Mononuclear cell (primary cell): ENCODE results near the gene NDST3. TPM values are rescaled to one million over a fixed set of nuclear protein-coding genes. Genes with fewer than 3 reads are reported as not detected.

ENCODE experiments used
- H3K27me3 ChIP-seq: 2 replicates; pipeline ENCODE4 v1.6.0; 2011; ENCODE audit warnings: low read length, control low read depth; ENCODE audit not compliant: insufficient read depth
- H3K4me1 ChIP-seq: 2 replicates; pipeline ENCODE4 v1.5.1; 2011; ENCODE audit warnings: mild to moderate bottlenecking, low read length, control low read depth; ENCODE audit not compliant: insufficient read depth
- H3K4me3 ChIP-seq: 2 replicates; pipeline ENCODE4 v1.5.1; 2011; ENCODE audit warnings: mild to moderate bottlenecking, low read length, moderate library complexity
- H3K9me3 ChIP-seq: 2 replicates; pipeline ENCODE4 v1.5.1; 2011; ENCODE audit warnings: low read depth, mild to moderate bottlenecking, control low read depth, low read length
- total RNA-seq: library from RNA; depleted of rRNA; stranded (reverse); fragments of >200 nt; gene quantifications from one replicate; pipeline ENCODE4 v1.2.3, GENCODE V29; 2012

Gene NDST3
- total RNA-seq, 1 donor, result under 0.01 TPM

GRCh38 chr4:118037955-118038354 lies 3.7 kb downstream of the NDST3 start:
- Histone ChIP-seq H3K9me3 (no peaks in the 10 kb centered on the region), H3K4me3 (no peak overlapping the region), H3K27me3 (peaks cover 14% of the 10 kb centered on the region), H3K4me1 (peaks cover 10% of the 10 kb centered on the region)

GRCh38 chr4:118046323-118046722 lies 12.0 kb downstream of the NDST3 start:
- Histone ChIP-seq H3K4me1 (no peaks in the 10 kb centered on the region), H3K27me3 (no peaks in the 10 kb centered on the region), H3K9me3 (peaks cover 6% of the 10 kb centered on the region), H3K4me3 (no peak overlapping the region)

GRCh38 chr4:118047043-118047442 lies 12.8 kb downstream of the NDST3 start:
- Histone ChIP-seq H3K9me3 (peaks cover 6% of the 10 kb centered on the region), H3K4me1 (no peaks in the 10 kb centered on the region), H3K27me3 (no peaks in the 10 kb centered on the region), H3K4me3 (no peak overlapping the region)

- Histone ChIP-seq H3K4me3 (no peak overlapping the region), H3K4me1 (no peaks in the 10 kb centered on the region), H3K9me3 (no peaks in the 10 kb centered on the region), H3K27me3 (no peaks in the 10 kb centered on the region)
These were observed 24.7 kb downstream of the NDST3 start for GRCh38 chr4:118058955-118059354.

GRCh38 chr4:118059397-118059796 lies 25.1 kb downstream of the NDST3 start:
- Histone ChIP-seq H3K9me3 (no peaks in the 10 kb centered on the region), H3K4me1 (no peaks in the 10 kb centered on the region), H3K4me3 (no peak overlapping the region), H3K27me3 (no peaks in the 10 kb centered on the region)

GRCh38 chr4:118076958-118077766 lies 42.9 kb downstream of the NDST3 start:
- H3K4me3 ChIP-seq, result no peak overlapping the region
- H3K27me3 ChIP-seq, result no peaks in the 10 kb centered on the region
- peaks cover 4% of the 10 kb centered on the region for H3K9me3 ChIP-seq
- no peaks in the 10 kb centered on the region for H3K4me1 ChIP-seq

GRCh38 chr4:118077767-118078105 lies 43.5 kb downstream of the NDST3 start:
- Histone ChIP-seq H3K27me3 (no peaks in the 10 kb centered on the region), H3K4me3 (no peak overlapping the region), H3K4me1 (no peaks in the 10 kb centered on the region), H3K9me3 (peaks cover 4% of the 10 kb centered on the region)

- Histone ChIP-seq H3K27me3 (no peaks in the 10 kb centered on the region), H3K4me1 (no peaks in the 10 kb centered on the region), H3K9me3 (no peaks in the 10 kb centered on the region), H3K4me3 (no peak overlapping the region)
These were observed 47.1 kb downstream of the NDST3 start for GRCh38 chr4:118081434-118081833.

GRCh38 chr4:118082182-118082581 lies 47.9 kb downstream of the NDST3 start:
- Histone ChIP-seq H3K9me3 (no peaks in the 10 kb centered on the region), H3K27me3 (no peaks in the 10 kb centered on the region), H3K4me3 (no peak overlapping the region), H3K4me1 (no peaks in the 10 kb centered on the region)

- Histone ChIP-seq H3K27me3 (no peaks in the 10 kb centered on the region), H3K4me3 (no peak overlapping the region), H3K4me1 (no peaks in the 10 kb centered on the region)
These were observed 51.4 kb downstream of the NDST3 start for GRCh38 chr4:118085700-118086099.

GRCh38 chr4:118086344-118086743 lies 52.1 kb downstream of the NDST3 start:
- Histone ChIP-seq H3K27me3 (no peaks in the 10 kb centered on the region), H3K4me3 (no peak overlapping the region), H3K4me1 (no peaks in the 10 kb centered on the region)

More at GRCh38 chr4:118085700-118086099, 51.4 kb downstream of the NDST3 start:
- H3K9me3 ChIP-seq, result no peaks in the 10 kb centered on the region

GRCh38 chr4:118087366-118087765 lies 53.1 kb downstream of the NDST3 start:
- H3K9me3 ChIP-seq, result no peaks in the 10 kb centered on the region
- H3K4me1 ChIP-seq, result no peaks in the 10 kb centered on the region
- no peak overlapping the region for H3K4me3 ChIP-seq
- H3K27me3 ChIP-seq, result no peaks in the 10 kb centered on the region

More at GRCh38 chr4:118086344-118086743, 52.1 kb downstream of the NDST3 start:
- no peaks in the 10 kb centered on the region for H3K9me3 ChIP-seq

- Histone ChIP-seq H3K4me3 (no peak overlapping the region), H3K27me3 (no peaks in the 10 kb centered on the region), H3K4me1 (no peaks in the 10 kb centered on the region), H3K9me3 (no peaks in the 10 kb centered on the region)
These were observed 64.8 kb downstream of the NDST3 start for GRCh38 chr4:118099106-118099505.

GRCh38 chr4:118102195-118102594 lies 67.9 kb downstream of the NDST3 start:
- H3K9me3 ChIP-seq, result no peaks in the 10 kb centered on the region
- H3K27me3 ChIP-seq, result no peaks in the 10 kb centered on the region
- no peaks in the 10 kb centered on the region for H3K4me1 ChIP-seq
- H3K4me3 ChIP-seq, result no peak overlapping the region

GRCh38 chr4:118112117-118113046 lies 78.1 kb downstream of the NDST3 start:
- H3K4me3 ChIP-seq, result no peak overlapping the region
- H3K4me1 ChIP-seq, result no peaks in the 10 kb centered on the region
- H3K9me3 ChIP-seq, result no peaks in the 10 kb centered on the region
- H3K27me3 ChIP-seq, result no peaks in the 10 kb centered on the region
